PC-3 (cell line): ENCODE data around the gene TMEM123. TPM values are rescaled to one million over a fixed set of nuclear protein-coding genes. Genes with fewer than 3 reads are reported as not detected.

Experiments used
- ATAC-seq: fragments of 200-7000 bp; cut with Tn5 transposase; 2 replicates; pipeline ENCODE4 v1.9.1; 2020; ENCODE audit warnings: mild to moderate bottlenecking, moderate library complexity
- BruUV-seq: library from RNA; stranded (reverse); fragments of 400-500 nt; replicated peaks from 2 replicates; lab custom pipeline; 2021; lab: Mats Ljungman, UMichigan
- CTCF ChIA-PET: fragments of 300-600 bp; sonication (Branson Sonifier 250); formaldehyde crosslinking; loops from one replicate; lab custom pipeline; 2022; ENCODE audit warnings: antibody characterized with exemption; lab: Charles Lee
- POLR2A ChIA-PET: fragments of 300-600 bp; sonication (Branson Sonifier 250); formaldehyde crosslinking; loops from one replicate; lab custom pipeline; 2022; ENCODE audit warnings: antibody characterized with exemption; ENCODE audit not compliant: unreplicated experiment; lab: Charles Lee
- DNase-seq: peaks from one replicate; pipeline ENCODE4 v3.0.0-alpha.2; 2015
- H2AFZ ChIP-seq: fragments of 300-600 bp; sonication (generic); 2 replicates; pipeline ENCODE4 v1.6.0; 2016; ENCODE audit warnings: antibody characterized with exemption, low read length
- H3F3A ChIP-seq: fragments of 300-600 bp; sonication (generic); one replicate; pipeline ENCODE4 v1.6.0; 2017; ENCODE audit warnings: antibody characterized with exemption, low read length, control low read depth, mild to moderate bottlenecking; ENCODE audit not compliant: unreplicated experiment
- H3K27ac ChIP-seq: fragments of 300-600 bp; sonication (generic); 2 replicates; pipeline ENCODE4 v1.5.1; 2016; ENCODE audit warnings: mild to moderate bottlenecking, low read length
- H3K27me3 ChIP-seq: fragments of 300-600 bp; sonication (generic); 2 replicates; pipeline ENCODE4 v1.6.1; 2016; ENCODE audit warnings: low read length, mixed read lengths
- H3K36me3 ChIP-seq: fragments of 300-600 bp; sonication (generic); 2 replicates; pipeline ENCODE4 v1.6.1; 2016; ENCODE audit warnings: low read depth, mixed run types, low read length, mixed read lengths
- H3K4me1 ChIP-seq: fragments of 300-600 bp; sonication (generic); 2 replicates; pipeline ENCODE4 v1.5.1; 2016; ENCODE audit warnings: low read length; ENCODE audit not compliant: insufficient read depth
- H3K4me2 ChIP-seq: fragments of 300-600 bp; sonication (generic); 2 replicates; pipeline ENCODE4 v1.6.0; 2016; ENCODE audit warnings: low read length
- H3K4me3 ChIP-seq: fragments of 300-600 bp; sonication (generic); 2 replicates; pipeline ENCODE4 v1.5.1; 2016; ENCODE audit warnings: mild to moderate bottlenecking, low read length, mixed read lengths
- H3K79me2 ChIP-seq: fragments of 300-600 bp; sonication (generic); 2 replicates; pipeline ENCODE4 v1.6.1; 2017; ENCODE audit warnings: low read length, mixed read lengths
- H3K9ac ChIP-seq: fragments of 300-600 bp; sonication (generic); 2 replicates; pipeline ENCODE4 v1.6.0; 2016; ENCODE audit warnings: mild to moderate bottlenecking, low read length
- H3K9me2 ChIP-seq: fragments of 300-600 bp; sonication (generic); replicated peaks from 2 replicates; pipeline ENCODE4 v1.6.1; 2016; ENCODE audit warnings: mixed run types, low read length, mixed read lengths
- H3K9me3 ChIP-seq: fragments of 300-600 bp; sonication (generic); 2 replicates; pipeline ENCODE4 v1.6.1; 2016; ENCODE audit warnings: low read length, mixed read lengths
- H4K20me1 ChIP-seq: fragments of 300-600 bp; sonication (generic); 2 replicates; pipeline ENCODE4 v1.6.1; 2016; ENCODE audit warnings: low read length, mixed read lengths
- CTCF ChIP-seq: fragments of 300-600 bp; sonication (generic); conservative IDR thresholded peaks from 2 replicates; pipeline ENCODE4 v1.5.1; 2017; ENCODE audit warnings: antibody characterized with exemption, low read depth, mild to moderate bottlenecking, low read length
- EZH2 ChIP-seq: fragments of 300-600 bp; sonication (generic); IDR thresholded peaks from one replicate; pipeline ENCODE4 v1.6.1; 2017; ENCODE audit warnings: antibody characterized with exemption, mild to moderate bottlenecking, low read length; ENCODE audit not compliant: unreplicated experiment
- EZH2phosphoT487 ChIP-seq: fragments of 300-600 bp; sonication (generic); IDR thresholded peaks from 2 replicates; pipeline ENCODE4 v1.6.1; 2018; ENCODE audit warnings: mild to moderate bottlenecking, antibody characterized with exemption, low read length, borderline replicate concordance
- intact Hi-C: fragments of 100-400 bp; cut with micrococcal nuclease; formaldehyde crosslinking; loops from 2 replicates; pipeline ENCODE4 v1.9.0; 2023
- total RNA-seq: library from RNA; depleted of rRNA; stranded (reverse); fragments of >200 nt; gene quantifications from 2 replicates; pipeline ENCODE4 v1.2.3, GENCODE V29; 2014

Gene TMEM123
- total RNA-seq, 1 experiment from 2014 or later: 163 TPM

- H3F3A ChIP-seq: no peaks in the 10 kb centered on the region
- peaks cover 31% of the 10 kb centered on the region for H4K20me1 ChIP-seq
- no peak overlapping the region for H2AFZ ChIP-seq
- no peak for TF ChIP-seq EZH2
- no peak for TF ChIP-seq CTCF
- TF ChIP-seq EZH2phosphoT487: no peak
- no peaks in the 10 kb centered on the region for H3K4me1 ChIP-seq
- H3K27me3 ChIP-seq: no peaks in the 10 kb centered on the region
- no peak overlapping the region for H3K4me2 ChIP-seq
- no peak overlapping the region for H3K27ac ChIP-seq
- H3K4me3 ChIP-seq: no peak overlapping the region
- DNase-seq (no peak), ATAC-seq (no peak)
- H3K36me3 ChIP-seq: peaks cover 7% of the 10 kb centered on the region
- no peaks in the 10 kb centered on the region for H3K9me2 ChIP-seq
- BruUV-seq: no TSS peak
- H3K9ac ChIP-seq: no peak overlapping the region
- peaks cover 94% of the 10 kb centered on the region for H3K79me2 ChIP-seq
- H3K9me3 ChIP-seq: no peaks in the 10 kb centered on the region
- ChIA-PET CTCF (no interaction called here), POLR2A (no interaction called here)
- intact Hi-C loops: no loop called here
Observed at GRCh38 chr11:102415304-102415916, 37.2 kb downstream of the TMEM123 start.

- intact Hi-C loops: no loop called here
- CTCF ChIA-PET: no interaction called here
- no TSS peak for BruUV-seq
- TF ChIP-seq EZH2 (no peak), CTCF (no peak), EZH2phosphoT487 (no peak)
- no peak overlapping the region for H3K4me3 ChIP-seq
- POLR2A ChIA-PET: no interaction called here
- no peaks in the 10 kb centered on the region for H3K9me2 ChIP-seq
- peaks cover 92% of the 10 kb centered on the region for H3K79me2 ChIP-seq
- no peak overlapping the region for H3K27ac ChIP-seq
- H4K20me1 ChIP-seq: peaks cover 22% of the 10 kb centered on the region
- ATAC-seq (no peak), DNase-seq (no peak)
- H3K9ac ChIP-seq: no peak overlapping the region
- no peaks in the 10 kb centered on the region for H3K9me3 ChIP-seq
- no peaks in the 10 kb centered on the region for H3K27me3 ChIP-seq
- H2AFZ ChIP-seq: no peak overlapping the region
- H3K4me1 ChIP-seq: no peaks in the 10 kb centered on the region
- no peak overlapping the region for H3K4me2 ChIP-seq
- peaks cover 7% of the 10 kb centered on the region for H3K36me3 ChIP-seq
- no peaks in the 10 kb centered on the region for H3F3A ChIP-seq
Observed at GRCh38 chr11:102414559-102414958, 38.0 kb downstream of the TMEM123 start.

- Histone ChIP-seq H3K9me2 (no peaks in the 10 kb centered on the region), H3K9me3 (no peaks in the 10 kb centered on the region), H3K4me1 (no peaks in the 10 kb centered on the region), H3K79me2 (peaks cover 91% of the 10 kb centered on the region), H3K27ac (no peak overlapping the region), H2AFZ (no peak overlapping the region), H3K4me2 (no peak overlapping the region), H4K20me1 (peaks cover 21% of the 10 kb centered on the region), H3K9ac (no peak overlapping the region), H3F3A (no peaks in the 10 kb centered on the region), H3K36me3 (peaks cover 4% of the 10 kb centered on the region; the same call in 1 of the 2 replicates), H3K4me3 (no peak overlapping the region), H3K27me3 (no peaks in the 10 kb centered on the region)
- CTCF ChIA-PET: no interaction called here
- no peak for TF ChIP-seq EZH2
- TF ChIP-seq CTCF: no peak
- no peak for TF ChIP-seq EZH2phosphoT487
- intact Hi-C loops: no loop called here
- POLR2A ChIA-PET: no interaction called here
- no peak for ATAC-seq
- BruUV-seq: no TSS peak
- no peak for DNase-seq
Observed at GRCh38 chr11:102413497-102413896, 39.1 kb downstream of the TMEM123 start.
